ENCODE measurements around the gene TUBA4A. TPM values are rescaled to one million over a fixed set of nuclear protein-coding genes. Genes with fewer than 3 reads are reported as not detected.

Gene TUBA4A
- total and polyA plus RNA-seq, 10 of the 15 experiments (the other 5 are each of a cell fraction or from before 2014, with no cell fraction given): 58.2 to 325 (median 134) TPM

DNA sequence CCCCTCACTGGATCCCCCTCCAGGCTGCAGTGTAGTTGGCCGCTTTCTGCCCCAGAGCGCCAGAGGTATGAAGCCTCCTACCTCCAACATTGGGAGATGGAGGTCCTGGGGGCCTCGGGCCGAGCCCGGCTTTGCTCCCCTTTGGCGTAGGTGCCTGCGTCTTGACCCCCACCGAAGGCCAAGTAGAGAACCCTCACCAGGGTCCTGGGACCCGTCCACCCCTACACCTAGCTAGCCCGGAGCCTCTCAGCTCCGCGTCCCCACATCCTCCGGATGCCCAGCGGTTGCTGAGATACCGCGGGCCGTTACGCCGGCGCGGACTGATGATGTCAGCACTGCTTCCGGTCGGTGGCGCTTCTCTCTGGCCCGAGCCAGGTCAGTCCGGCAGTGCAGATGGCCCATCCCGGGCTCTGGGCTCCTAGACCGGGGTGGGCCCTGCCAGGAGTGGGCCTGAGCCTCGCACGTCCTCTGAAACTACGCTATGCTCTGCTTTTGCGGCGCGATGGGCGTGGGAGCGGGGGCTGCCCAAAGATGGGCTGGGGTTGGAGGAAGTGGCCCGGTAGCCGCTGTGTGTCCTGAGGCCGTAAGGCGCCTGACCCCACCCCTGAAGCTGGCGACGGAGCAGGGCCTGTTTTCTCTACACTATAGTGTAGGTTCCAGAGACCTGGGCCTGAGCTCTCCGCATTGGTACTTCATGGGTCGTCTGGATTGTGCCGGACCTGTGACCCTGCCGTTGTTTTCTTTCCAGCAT, 8.4 kb downstream of the TUBA4A start, which contains the start of the genes GLB1L and STK16 (continued):
- no peak for TF ChIP-seq CBX5 (IDR thresholded peaks at IDR 0.05; ENCODE audit: low read depth)
- TF ChIP-seq SPI1 (IDR thresholded peaks at IDR 0.05; ENCODE audit: borderline replicate concordance, insufficient read depth, low read depth, low read length): 0 out of 2 replicates have a peak, but pooled peaks have one; percentile 9
- TF ChIP-seq STAT1 (conservative IDR thresholded peaks at IDR 0.05): no peak
- TF ChIP-seq, protein P1, sequence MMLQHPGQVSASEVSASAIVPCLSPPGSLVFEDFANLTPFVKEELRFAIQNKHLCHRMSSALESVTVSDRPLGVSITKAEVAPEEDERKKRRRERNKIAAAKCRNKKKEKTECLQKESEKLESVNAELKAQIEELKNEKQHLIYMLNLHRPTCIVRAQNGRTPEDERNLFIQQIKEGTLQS (IDR thresholded peaks at IDR 0.05; ENCODE audit: borderline replicate concordance, extremely low read depth, low read depth, low read length): peak; percentile 73; the same call in 1 of the 2 replicates
- peak; percentile 86 for TF ChIP-seq POLR2AphosphoS5 (IDR thresholded peaks at IDR 0.05; ENCODE audit: low read length)
- TF ChIP-seq IKZF1 (conservative IDR thresholded peaks at IDR 0.05): peak; percentile 61
- TF ChIP-seq GABPA (IDR thresholded peaks at IDR 0.05; ENCODE audit: low read depth): peak; percentile 87
- TF ChIP-seq LARP7 (IDR thresholded peaks at IDR 0.05): peak; percentile 90
- TF ChIP-seq, protein P2, sequence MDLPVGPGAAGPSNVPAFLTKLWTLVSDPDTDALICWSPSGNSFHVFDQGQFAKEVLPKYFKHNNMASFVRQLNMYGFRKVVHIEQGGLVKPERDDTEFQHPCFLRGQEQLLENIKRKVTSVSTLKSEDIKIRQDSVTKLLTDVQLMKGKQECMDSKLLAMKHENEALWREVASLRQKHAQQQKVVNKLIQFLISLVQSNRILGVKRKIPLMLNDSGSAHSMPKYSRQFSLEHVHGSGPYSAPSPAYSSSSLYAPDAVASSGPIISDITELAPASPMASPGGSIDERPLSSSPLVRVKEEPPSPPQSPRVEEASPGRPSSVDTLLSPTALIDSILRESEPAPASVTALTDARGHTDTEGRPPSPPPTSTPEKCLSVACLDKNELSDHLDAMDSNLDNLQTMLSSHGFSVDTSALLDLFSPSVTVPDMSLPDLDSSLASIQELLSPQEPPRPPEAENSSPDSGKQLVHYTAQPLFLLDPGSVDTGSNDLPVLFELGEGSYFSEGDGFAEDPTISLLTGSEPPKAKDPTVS (IDR thresholded peaks at IDR 0.05; ENCODE audit: low read depth, low read length): no peak
- TF ChIP-seq, protein P3, sequence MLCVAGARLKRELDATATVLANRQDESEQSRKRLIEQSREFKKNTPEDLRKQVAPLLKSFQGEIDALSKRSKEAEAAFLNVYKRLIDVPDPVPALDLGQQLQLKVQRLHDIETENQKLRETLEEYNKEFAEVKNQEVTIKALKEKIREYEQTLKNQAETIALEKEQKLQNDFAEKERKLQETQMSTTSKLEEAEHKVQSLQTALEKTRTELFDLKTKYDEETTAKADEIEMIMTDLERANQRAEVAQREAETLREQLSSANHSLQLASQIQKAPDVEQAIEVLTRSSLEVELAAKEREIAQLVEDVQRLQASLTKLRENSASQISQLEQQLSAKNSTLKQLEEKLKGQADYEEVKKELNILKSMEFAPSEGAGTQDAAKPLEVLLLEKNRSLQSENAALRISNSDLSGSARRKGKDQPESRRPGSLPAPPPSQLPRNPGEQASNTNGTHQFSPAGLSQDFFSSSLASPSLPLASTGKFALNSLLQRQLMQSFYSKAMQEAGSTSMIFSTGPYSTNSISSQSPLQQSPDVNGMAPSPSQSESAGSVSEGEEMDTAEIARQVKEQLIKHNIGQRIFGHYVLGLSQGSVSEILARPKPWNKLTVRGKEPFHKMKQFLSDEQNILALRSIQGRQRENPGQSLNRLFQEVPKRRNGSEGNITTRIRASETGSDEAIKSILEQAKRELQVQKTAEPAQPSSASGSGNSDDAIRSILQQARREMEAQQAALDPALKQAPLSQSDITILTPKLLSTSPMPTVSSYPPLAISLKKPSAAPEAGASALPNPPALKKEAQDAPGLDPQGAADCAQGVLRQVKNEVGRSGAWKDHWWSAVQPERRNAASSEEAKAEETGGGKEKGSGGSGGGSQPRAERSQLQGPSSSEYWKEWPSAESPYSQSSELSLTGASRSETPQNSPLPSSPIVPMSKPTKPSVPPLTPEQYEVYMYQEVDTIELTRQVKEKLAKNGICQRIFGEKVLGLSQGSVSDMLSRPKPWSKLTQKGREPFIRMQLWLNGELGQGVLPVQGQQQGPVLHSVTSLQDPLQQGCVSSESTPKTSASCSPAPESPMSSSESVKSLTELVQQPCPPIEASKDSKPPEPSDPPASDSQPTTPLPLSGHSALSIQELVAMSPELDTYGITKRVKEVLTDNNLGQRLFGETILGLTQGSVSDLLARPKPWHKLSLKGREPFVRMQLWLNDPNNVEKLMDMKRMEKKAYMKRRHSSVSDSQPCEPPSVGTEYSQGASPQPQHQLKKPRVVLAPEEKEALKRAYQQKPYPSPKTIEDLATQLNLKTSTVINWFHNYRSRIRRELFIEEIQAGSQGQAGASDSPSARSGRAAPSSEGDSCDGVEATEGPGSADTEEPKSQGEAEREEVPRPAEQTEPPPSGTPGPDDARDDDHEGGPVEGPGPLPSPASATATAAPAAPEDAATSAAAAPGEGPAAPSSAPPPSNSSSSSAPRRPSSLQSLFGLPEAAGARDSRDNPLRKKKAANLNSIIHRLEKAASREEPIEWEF (IDR thresholded peaks at IDR 0.05; ENCODE audit: insufficient replicate concordance, low read depth, low read length): no peak
- TF ChIP-seq, protein P4, sequence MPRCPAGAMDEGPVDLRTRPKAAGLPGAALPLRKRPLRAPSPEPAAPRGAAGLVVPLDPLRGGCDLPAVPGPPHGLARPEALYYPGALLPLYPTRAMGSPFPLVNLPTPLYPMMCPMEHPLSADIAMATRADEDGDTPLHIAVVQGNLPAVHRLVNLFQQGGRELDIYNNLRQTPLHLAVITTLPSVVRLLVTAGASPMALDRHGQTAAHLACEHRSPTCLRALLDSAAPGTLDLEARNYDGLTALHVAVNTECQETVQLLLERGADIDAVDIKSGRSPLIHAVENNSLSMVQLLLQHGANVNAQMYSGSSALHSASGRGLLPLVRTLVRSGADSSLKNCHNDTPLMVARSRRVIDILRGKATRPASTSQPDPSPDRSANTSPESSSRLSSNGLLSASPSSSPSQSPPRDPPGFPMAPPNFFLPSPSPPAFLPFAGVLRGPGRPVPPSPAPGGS (IDR thresholded peaks at IDR 0.05; ENCODE audit: borderline replicate concordance, insufficient read depth, low read depth, low read length, poor library complexity, severe bottlenecking): no peak
- TF ChIP-seq KAT2A (conservative IDR thresholded peaks at IDR 0.05; ENCODE audit: control insufficient read depth, low read depth, low read length): no peak
- TF ChIP-seq NFYB (IDR thresholded peaks at IDR 0.05; ENCODE audit: insufficient read depth, low read depth, low read length): no peak
- TF ChIP-seq ZNF207 (IDR thresholded peaks at IDR 0.05; ENCODE audit: borderline replicate concordance): no peak
- TF ChIP-seq JUND (IDR thresholded peaks at IDR 0.05; ENCODE audit: low read depth, low read length): 0 out of 2 replicates have a peak, but pooled peaks have one; percentile 36
- TF ChIP-seq, protein P5, sequence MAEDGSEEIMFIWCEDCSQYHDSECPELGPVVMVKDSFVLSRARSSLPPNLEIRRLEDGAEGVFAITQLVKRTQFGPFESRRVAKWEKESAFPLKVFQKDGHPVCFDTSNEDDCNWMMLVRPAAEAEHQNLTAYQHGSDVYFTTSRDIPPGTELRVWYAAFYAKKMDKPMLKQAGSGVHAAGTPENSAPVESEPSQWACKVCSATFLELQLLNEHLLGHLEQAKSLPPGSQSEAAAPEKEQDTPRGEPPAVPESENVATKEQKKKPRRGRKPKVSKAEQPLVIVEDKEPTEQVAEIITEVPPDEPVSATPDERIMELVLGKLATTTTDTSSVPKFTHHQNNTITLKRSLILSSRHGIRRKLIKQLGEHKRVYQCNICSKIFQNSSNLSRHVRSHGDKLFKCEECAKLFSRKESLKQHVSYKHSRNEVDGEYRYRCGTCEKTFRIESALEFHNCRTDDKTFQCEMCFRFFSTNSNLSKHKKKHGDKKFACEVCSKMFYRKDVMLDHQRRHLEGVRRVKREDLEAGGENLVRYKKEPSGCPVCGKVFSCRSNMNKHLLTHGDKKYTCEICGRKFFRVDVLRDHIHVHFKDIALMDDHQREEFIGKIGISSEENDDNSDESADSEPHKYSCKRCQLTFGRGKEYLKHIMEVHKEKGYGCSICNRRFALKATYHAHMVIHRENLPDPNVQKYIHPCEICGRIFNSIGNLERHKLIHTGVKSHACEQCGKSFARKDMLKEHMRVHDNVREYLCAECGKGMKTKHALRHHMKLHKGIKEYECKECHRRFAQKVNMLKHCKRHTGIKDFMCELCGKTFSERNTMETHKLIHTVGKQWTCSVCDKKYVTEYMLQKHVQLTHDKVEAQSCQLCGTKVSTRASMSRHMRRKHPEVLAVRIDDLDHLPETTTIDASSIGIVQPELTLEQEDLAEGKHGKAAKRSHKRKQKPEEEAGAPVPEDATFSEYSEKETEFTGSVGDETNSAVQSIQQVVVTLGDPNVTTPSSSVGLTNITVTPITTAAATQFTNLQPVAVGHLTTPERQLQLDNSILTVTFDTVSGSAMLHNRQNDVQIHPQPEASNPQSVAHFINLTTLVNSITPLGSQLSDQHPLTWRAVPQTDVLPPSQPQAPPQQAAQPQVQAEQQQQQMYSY (CRISPR knock-in tag; IDR thresholded peaks at IDR 0.05): no peak

Measured in GM12878 (cell line).